Measurements from ENCODE around the gene PARP8.

The PARP8 gene

DNA sequence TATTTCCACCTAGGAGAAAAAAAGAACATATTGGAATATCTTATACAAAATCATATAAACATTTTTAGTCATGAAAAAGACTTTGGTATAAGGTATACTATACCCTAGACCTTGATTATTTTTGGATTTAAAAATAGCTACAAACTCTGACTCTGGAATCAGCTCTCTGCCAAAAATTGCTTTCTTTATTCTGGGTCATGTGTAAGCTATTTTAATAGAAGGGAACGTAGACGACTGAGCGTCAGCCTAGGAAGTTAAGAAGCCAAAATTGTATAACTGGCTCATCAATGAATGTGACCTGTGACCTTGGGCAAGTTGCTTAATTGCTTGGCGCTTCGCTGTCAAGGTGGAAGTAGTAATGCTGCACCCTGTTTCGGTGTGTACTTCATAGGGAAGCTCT is 157.1 kb downstream of the PARP8 start:
- peaks cover 0 to 7% (median 0%) of the 10 kb centered on the region in 5 donors for H3K4me1 ChIP-seq (ENCODE audit: control insufficient read depth in 5 of 5, insufficient read depth in 5 of 5, low read length in 5 of 5)
- no peaks in the 10 kb centered on the region for H3K9me3 ChIP-seq (ENCODE audit: control insufficient read depth in 5 of 5, low read length in 5 of 5)
- no peak overlapping the region for H3K9ac ChIP-seq (ENCODE audit: low read length in 5 of 5)
- H3K36me3 ChIP-seq (ENCODE audit: control insufficient read depth in 5 of 5, insufficient read depth in 5 of 5, low read length in 5 of 5), result peaks cover 10 to 29% (median 14%) of the 10 kb centered on the region in 5 donors
- no peaks in the 10 kb centered on the region for H3K27me3 ChIP-seq (ENCODE audit: control insufficient read depth in 5 of 5, insufficient read depth in 4 of 5, low read length in 5 of 5)
- H3K4me3 ChIP-seq (ENCODE audit: low read depth in 1 of 5, low read length in 5 of 5), result no peak overlapping the region
- no peak overlapping the region for H3K27ac ChIP-seq (ENCODE audit: low read depth, low read length)

DNA sequence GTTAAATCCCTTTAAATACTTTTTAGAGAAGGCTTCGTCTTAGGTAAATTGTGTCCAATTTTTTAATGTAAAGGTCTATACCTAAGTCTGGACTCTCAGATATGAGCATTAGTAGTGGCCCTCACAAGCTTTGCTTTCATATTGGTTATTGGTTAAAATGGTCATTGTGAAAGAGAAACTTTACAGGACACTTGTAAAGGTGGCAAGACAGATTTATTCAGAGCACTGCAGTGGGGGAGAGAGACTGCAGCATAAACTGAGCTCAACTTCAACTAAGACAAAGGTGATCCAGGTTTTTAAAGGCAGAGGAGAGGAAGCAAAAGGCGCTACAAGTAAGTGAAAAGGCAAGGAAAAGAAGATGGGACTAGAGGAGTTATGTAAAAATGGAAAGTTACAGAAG is 157.7 kb downstream of the PARP8 start:
- H3K4me1 ChIP-seq (ENCODE audit: control insufficient read depth in 5 of 5, insufficient read depth in 5 of 5, low read length in 5 of 5), result peaks cover 0 to 7% (median 0%) of the 10 kb centered on the region in 5 donors
- no peaks in the 10 kb centered on the region for H3K27me3 ChIP-seq (ENCODE audit: control insufficient read depth in 5 of 5, insufficient read depth in 4 of 5, low read length in 5 of 5)
- peaks cover 14 to 33% (median 14%) of the 10 kb centered on the region in 5 donors for H3K36me3 ChIP-seq (ENCODE audit: control insufficient read depth in 5 of 5, insufficient read depth in 5 of 5, low read length in 5 of 5)
- H3K27ac ChIP-seq (ENCODE audit: low read depth, low read length), result no peak overlapping the region
- no peak overlapping the region for H3K9ac ChIP-seq (ENCODE audit: low read length in 5 of 5)
- H3K9me3 ChIP-seq (ENCODE audit: control insufficient read depth in 5 of 5, low read length in 5 of 5), result no peaks in the 10 kb centered on the region
- H3K4me3 ChIP-seq (ENCODE audit: low read depth in 1 of 5, low read length in 5 of 5), result no peak overlapping the region

DNA sequence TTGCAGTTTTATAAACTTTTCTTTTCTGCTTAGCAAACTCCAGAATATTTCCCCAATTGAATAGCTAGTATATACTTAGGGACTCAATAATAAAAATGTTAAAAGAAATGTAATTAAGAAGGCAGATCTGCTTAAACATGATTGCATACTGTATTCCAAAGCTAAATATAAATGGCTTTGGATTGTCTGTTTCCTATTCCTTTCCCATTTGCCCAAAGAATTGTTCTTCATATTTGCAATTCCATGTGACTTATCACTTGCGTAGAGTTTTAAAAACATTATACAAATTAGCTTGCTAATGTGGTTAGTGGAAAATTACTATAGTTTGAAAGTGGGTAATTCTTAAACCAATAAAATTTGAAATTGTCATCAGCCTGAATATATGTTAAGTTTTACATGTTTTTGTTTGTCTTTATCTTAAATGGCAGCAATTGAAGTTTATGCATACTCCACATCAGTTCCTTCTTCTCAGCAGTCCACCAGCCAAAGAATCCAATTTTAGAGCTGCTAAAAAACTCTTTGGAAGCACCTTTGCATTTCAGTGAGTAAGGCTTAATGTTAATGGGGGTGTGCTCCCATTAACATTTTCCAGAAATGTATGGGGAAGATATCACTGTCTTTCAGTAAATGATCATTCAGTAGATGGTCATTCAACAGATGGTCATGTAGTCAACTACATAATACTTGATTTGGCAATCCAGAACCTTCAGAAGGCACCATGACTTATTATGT is 161.2 kb downstream of the PARP8 start:
- H3K4me3 ChIP-seq (ENCODE audit: low read depth in 1 of 5, low read length in 5 of 5), result no peak overlapping the region
- no peak overlapping the region for H3K27ac ChIP-seq (ENCODE audit: low read depth, low read length)
- no peak overlapping the region for H3K9ac ChIP-seq (ENCODE audit: low read length in 5 of 5)
- no peaks in the 10 kb centered on the region for H3K27me3 ChIP-seq (ENCODE audit: control insufficient read depth in 5 of 5, insufficient read depth in 4 of 5, low read length in 5 of 5)
- H3K4me1 ChIP-seq (ENCODE audit: control insufficient read depth in 5 of 5, insufficient read depth in 5 of 5, low read length in 5 of 5), result no peaks in the 10 kb centered on the region
- no peaks in the 10 kb centered on the region for H3K9me3 ChIP-seq (ENCODE audit: control insufficient read depth in 5 of 5, low read length in 5 of 5)
- peaks cover 14 to 42% (median 21%) of the 10 kb centered on the region in 5 donors for H3K36me3 ChIP-seq (ENCODE audit: control insufficient read depth in 5 of 5, insufficient read depth in 5 of 5, low read length in 5 of 5)

DNA sequence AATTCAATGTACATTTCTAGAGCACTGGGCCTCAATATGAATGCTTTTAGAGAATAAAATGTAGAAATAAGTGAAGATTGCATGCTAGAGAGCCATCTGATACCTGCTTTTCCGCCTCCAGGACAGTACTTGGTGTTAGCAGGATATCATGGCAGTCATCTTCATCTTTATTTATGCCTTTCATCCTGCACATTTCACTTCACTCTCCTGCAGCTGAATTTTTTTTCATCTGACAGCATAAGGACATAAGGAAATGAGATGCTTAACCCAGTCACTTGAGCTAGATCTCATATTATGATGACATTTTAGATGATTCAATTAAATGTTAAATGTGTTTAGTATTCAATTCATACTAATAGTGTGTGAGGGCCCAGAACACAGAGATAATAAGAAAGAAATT is 162.6 kb downstream of the PARP8 start:
- no peak overlapping the region for H3K4me3 ChIP-seq (ENCODE audit: low read depth in 1 of 5, low read length in 5 of 5)
- no peaks in the 10 kb centered on the region for H3K27me3 ChIP-seq (ENCODE audit: control insufficient read depth in 5 of 5, insufficient read depth in 4 of 5, low read length in 5 of 5)
- H3K9ac ChIP-seq (ENCODE audit: low read length in 5 of 5), result no peak overlapping the region
- H3K36me3 ChIP-seq (ENCODE audit: control insufficient read depth in 5 of 5, insufficient read depth in 5 of 5, low read length in 5 of 5), result peaks cover 14 to 48% (median 22%) of the 10 kb centered on the region in 5 donors
- H3K9me3 ChIP-seq (ENCODE audit: control insufficient read depth in 5 of 5, low read length in 5 of 5), result no peaks in the 10 kb centered on the region
- H3K27ac ChIP-seq (ENCODE audit: low read depth, low read length), result no peak overlapping the region
- H3K4me1 ChIP-seq (ENCODE audit: control insufficient read depth in 5 of 5, insufficient read depth in 5 of 5, low read length in 5 of 5), result no peaks in the 10 kb centered on the region

DNA sequence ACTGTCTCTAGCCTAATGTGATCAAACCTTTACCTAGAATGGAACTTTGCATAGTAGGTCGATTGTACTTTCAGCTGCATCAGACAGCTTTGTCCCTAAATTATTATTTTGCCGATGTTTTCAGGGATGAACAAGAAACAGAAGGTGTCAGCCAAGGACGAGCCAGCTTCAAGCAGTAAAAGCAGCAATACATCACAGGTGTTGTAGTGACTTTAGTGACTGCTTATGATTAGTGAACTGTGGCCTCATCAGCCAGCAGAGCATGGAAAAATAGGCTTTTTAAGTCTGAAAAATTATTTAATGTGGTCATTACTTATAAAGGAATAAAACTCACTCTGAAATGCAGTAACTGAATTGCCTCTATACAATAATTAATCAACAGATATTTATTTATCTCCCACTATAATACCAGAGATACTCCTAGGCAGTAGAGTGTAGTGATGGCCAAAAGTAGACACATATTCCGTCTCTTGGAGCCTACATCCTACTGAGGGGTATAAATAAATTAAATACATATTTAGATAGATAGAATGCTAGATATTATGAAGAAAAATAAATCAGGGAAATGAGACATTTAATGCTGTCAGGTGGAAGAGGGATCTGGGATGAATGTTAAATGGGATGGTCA is 166.3 kb downstream of the PARP8 start:
- no peaks in the 10 kb centered on the region for H3K27me3 ChIP-seq (ENCODE audit: control insufficient read depth in 5 of 5, insufficient read depth in 4 of 5, low read length in 5 of 5)
- H3K27ac ChIP-seq (ENCODE audit: low read depth, low read length), result no peak overlapping the region
- no peak overlapping the region for H3K9ac ChIP-seq (ENCODE audit: low read length in 5 of 5)
- H3K4me3 ChIP-seq (ENCODE audit: low read depth in 1 of 5, low read length in 5 of 5), result no peak overlapping the region
- peaks cover 11 to 38% (median 24%) of the 10 kb centered on the region in 5 donors for H3K36me3 ChIP-seq (ENCODE audit: control insufficient read depth in 5 of 5, insufficient read depth in 5 of 5, low read length in 5 of 5)
- H3K4me1 ChIP-seq (ENCODE audit: control insufficient read depth in 5 of 5, insufficient read depth in 5 of 5, low read length in 5 of 5), result no peaks in the 10 kb centered on the region
- H3K9me3 ChIP-seq (ENCODE audit: control insufficient read depth in 5 of 5, low read length in 5 of 5), result no peaks in the 10 kb centered on the region

DNA sequence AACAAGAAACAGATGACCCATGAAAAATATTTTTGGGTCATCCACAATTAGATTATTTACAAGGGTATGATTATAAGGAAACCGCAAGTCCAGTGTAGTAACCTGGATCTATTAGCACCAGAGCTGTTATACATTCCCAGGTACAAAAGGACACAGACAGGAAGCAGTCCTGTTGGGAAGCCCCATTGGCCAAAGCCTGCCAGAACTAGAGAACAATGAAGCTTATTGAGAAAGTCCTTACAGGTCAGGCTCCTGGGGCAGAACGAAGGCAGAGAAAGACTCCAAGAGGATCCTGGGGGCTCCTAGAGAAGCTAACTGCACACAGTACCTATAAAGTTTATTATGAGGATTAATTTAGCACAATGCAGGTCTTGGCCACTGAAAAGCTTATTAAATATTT is 169.9 kb downstream of the PARP8 start:
- Histone ChIP-seq H3K9me3 (ENCODE audit: control insufficient read depth in 5 of 5, low read length in 5 of 5) (no peaks in the 10 kb centered on the region), H3K36me3 (ENCODE audit: control insufficient read depth in 5 of 5, insufficient read depth in 5 of 5, low read length in 5 of 5) (peaks cover 4 to 17% (median 10%) of the 10 kb centered on the region in 5 donors), H3K4me1 (ENCODE audit: control insufficient read depth in 5 of 5, insufficient read depth in 5 of 5, low read length in 5 of 5) (no peaks in the 10 kb centered on the region), H3K27ac (ENCODE audit: low read depth, low read length) (no peak overlapping the region), H3K9ac (ENCODE audit: low read length in 5 of 5) (no peak overlapping the region), H3K27me3 (ENCODE audit: control insufficient read depth in 5 of 5, insufficient read depth in 4 of 5, low read length in 5 of 5) (no peaks in the 10 kb centered on the region), H3K4me3 (ENCODE audit: low read depth in 1 of 5, low read length in 5 of 5) (no peak overlapping the region)

DNA sequence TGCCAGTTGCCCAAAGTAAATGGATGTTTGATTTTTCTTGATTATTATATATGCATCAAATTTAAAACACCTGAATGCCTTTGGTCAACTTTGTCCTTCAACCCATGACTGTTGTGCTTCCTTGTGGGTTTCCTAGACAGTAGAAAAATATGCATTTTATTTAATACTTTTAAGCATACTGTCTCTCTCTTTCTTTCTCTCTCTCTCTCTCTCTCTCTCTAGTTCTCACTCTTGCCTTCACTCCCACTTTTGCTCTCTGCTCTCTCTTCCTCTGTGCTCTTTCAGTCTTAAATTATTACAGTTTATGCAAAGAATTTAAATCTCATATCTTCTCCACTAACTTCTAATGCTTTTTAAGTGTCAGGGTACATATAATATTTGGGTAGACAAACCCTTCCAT is 173.0 kb downstream of the PARP8 start:
- H3K9ac ChIP-seq (ENCODE audit: low read length in 5 of 5), result no peak overlapping the region
- H3K9me3 ChIP-seq (ENCODE audit: control insufficient read depth in 5 of 5, low read length in 5 of 5), result no peaks in the 10 kb centered on the region
- no peak overlapping the region for H3K27ac ChIP-seq (ENCODE audit: low read depth, low read length)
- H3K4me3 ChIP-seq (ENCODE audit: low read depth in 1 of 5, low read length in 5 of 5), result no peak overlapping the region
- no peaks in the 10 kb centered on the region for H3K4me1 ChIP-seq (ENCODE audit: control insufficient read depth in 5 of 5, insufficient read depth in 5 of 5, low read length in 5 of 5)
- peaks cover 2 to 10% (median 7%) of the 10 kb centered on the region in 5 donors for H3K36me3 ChIP-seq (ENCODE audit: control insufficient read depth in 5 of 5, insufficient read depth in 5 of 5, low read length in 5 of 5)
- no peaks in the 10 kb centered on the region for H3K27me3 ChIP-seq (ENCODE audit: control insufficient read depth in 5 of 5, insufficient read depth in 4 of 5, low read length in 5 of 5)

DNA sequence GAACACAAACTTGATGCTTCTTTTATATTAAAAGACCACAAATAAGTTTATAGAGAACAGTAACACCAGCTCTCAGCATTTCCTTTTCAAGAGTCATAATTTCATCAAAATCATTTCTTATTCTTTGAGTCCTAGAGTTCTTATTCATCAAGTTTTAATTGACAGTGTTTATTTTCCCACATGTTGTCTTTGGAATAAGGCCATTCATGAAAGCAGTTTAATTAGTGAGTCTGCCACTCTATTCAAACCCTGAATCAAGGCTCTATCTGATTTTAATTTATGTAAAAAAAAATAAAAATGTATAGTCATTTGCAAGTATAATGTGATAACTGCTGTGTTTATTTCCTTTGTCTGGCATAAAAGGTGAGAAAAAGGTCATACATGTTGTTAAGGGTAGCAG is 176.7 kb downstream of the PARP8 start:
- H3K27ac ChIP-seq (ENCODE audit: low read depth, low read length), result no peak overlapping the region
- H3K9ac ChIP-seq (ENCODE audit: low read length in 5 of 5), result no peak overlapping the region
- H3K9me3 ChIP-seq (ENCODE audit: control insufficient read depth in 5 of 5, low read length in 5 of 5), result no peaks in the 10 kb centered on the region
- no peaks in the 10 kb centered on the region for H3K4me1 ChIP-seq (ENCODE audit: control insufficient read depth in 5 of 5, insufficient read depth in 5 of 5, low read length in 5 of 5)
- H3K36me3 ChIP-seq (ENCODE audit: control insufficient read depth in 5 of 5, insufficient read depth in 5 of 5, low read length in 5 of 5), result peaks cover 0 to 14% (median 2%) of the 10 kb centered on the region in 5 donors
- H3K4me3 ChIP-seq (ENCODE audit: low read depth in 1 of 5, low read length in 5 of 5), result no peak overlapping the region
- no peaks in the 10 kb centered on the region for H3K27me3 ChIP-seq (ENCODE audit: control insufficient read depth in 5 of 5, insufficient read depth in 4 of 5, low read length in 5 of 5)

DNA sequence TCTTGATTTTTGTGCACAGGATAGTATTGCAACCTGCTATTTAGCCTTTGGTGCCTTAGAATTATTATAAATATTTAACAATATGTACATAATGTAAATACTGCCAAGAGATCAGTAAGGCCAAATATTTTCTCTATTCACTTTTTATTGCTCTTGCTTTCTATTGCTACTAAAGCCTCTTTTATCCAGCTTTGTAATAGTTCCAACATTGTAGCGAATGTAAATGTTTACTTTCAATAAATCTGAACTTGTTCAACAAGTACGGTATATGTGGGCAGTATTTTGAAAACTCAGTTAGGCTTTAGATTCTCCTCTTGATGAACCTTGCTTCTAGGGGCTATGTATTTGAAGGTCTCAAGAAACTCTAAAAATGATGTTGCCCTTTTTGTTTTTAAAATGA is 179.8 kb downstream of the PARP8 start:
- Histone ChIP-seq H3K27me3 (ENCODE audit: control insufficient read depth in 5 of 5, insufficient read depth in 4 of 5, low read length in 5 of 5) (no peaks in the 10 kb centered on the region), H3K27ac (ENCODE audit: low read depth, low read length) (no peak overlapping the region), H3K36me3 (ENCODE audit: control insufficient read depth in 5 of 5, insufficient read depth in 5 of 5, low read length in 5 of 5) (peaks cover 0 to 14% (median 2%) of the 10 kb centered on the region in 5 donors), H3K4me3 (ENCODE audit: low read depth in 1 of 5, low read length in 5 of 5) (no peak overlapping the region), H3K4me1 (ENCODE audit: control insufficient read depth in 5 of 5, insufficient read depth in 5 of 5, low read length in 5 of 5) (no peaks in the 10 kb centered on the region), H3K9me3 (ENCODE audit: control insufficient read depth in 5 of 5, low read length in 5 of 5) (no peaks in the 10 kb centered on the region), H3K9ac (ENCODE audit: low read length in 5 of 5) (no peak overlapping the region)

DNA sequence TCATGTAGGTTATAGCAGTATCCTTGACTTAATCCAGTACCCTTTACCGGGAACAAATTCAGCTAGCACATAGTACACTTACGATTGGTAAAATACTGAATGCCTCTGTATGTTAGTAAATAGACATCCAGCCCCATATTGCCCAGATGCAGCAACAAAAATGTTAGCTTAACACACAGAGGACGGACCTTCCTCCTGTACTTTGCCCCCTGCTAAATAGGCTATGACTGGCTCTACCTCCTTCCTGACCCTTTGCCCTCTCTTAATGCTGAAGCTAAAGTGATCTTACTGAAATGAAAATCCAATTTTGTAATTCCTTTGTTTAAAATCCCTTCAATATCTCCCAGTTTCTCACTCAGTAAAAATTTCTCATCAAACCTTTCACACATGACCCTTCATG is 183.1 kb downstream of the PARP8 start:
- no peaks in the 10 kb centered on the region for H3K9me3 ChIP-seq (ENCODE audit: control insufficient read depth in 5 of 5, low read length in 5 of 5)
- H3K4me3 ChIP-seq (ENCODE audit: low read depth in 1 of 5, low read length in 5 of 5), result no peak overlapping the region
- H3K9ac ChIP-seq (ENCODE audit: low read length in 5 of 5), result no peak overlapping the region
- no peaks in the 10 kb centered on the region for H3K27me3 ChIP-seq (ENCODE audit: control insufficient read depth in 5 of 5, insufficient read depth in 4 of 5, low read length in 5 of 5)
- H3K27ac ChIP-seq (ENCODE audit: low read depth, low read length), result no peak overlapping the region
- H3K4me1 ChIP-seq (ENCODE audit: control insufficient read depth in 5 of 5, insufficient read depth in 5 of 5, low read length in 5 of 5), result peaks cover 0 to 5% (median 0%) of the 10 kb centered on the region in 5 donors
- H3K36me3 ChIP-seq (ENCODE audit: control insufficient read depth in 5 of 5, insufficient read depth in 5 of 5, low read length in 5 of 5), result peaks cover 0 to 4% (median 0%) of the 10 kb centered on the region in 5 donors

Measured in subcutaneous abdominal adipose tissue (tissue), 5 donors.